Putamen (tissue), 1 donor: ENCODE results near the gene MARCHF10.

ENCODE experiments used
- DNase-seq: peaks from one replicate; pipeline ENCODE4 v3.0.0-alpha.2; 2016; ENCODE audit warnings: low spot score

The MARCHF10 gene

DNA sequence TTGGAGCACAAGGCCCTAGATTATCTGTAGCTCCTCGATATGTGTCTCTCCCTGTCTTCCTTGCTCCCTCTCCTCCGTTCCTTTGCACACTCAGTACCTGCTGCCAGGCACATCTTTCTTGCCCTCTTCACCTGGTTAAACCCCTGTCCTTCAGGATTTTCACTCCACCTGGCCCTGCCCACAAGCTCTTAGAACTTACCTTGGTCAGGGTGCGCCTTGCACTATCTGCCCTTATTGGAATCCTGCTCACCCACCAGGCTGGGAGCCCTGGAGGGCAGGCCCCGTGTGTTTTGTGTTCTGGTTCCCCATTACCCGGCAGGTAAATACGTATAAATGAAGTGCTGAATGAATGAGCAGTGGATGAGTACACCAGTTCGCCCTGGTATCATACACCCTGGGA, 54.6 kb downstream of the MARCHF10 start:
- DNase-seq, result no peak

DNA sequence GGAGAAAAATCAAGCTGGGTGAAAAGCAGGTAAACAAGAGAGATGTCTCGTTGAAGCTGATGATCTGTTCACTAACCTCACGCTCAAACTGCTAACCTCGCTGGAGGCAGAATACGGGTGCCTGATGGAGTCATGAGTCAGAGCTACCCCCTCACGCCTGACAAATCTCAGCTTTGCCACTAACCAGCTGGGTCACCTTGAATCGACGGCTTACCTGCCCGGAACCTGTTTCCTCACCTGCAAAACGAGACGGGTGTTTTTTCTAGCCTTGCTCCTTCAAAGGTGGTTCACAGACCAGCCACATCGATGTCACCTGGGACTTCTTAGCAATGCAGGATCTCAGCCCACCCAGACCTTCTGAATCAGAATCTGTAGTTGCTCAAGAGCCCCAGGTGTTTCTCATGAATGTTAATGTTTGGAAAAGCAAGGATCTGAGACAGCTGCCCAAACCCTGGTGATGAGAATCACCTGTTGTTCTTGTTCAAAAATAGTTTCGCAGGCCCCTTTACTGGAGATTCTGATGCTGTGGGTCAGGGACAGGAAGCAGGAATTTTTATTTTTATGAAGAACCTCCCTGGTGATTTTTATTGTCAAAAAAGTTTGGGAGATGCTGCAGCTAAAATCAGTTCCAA, 56.9 kb downstream of the MARCHF10 start:
- DNase-seq, result peak; percentile 30

GRCh38 chr17:62750631-62751051, 57.5 kb downstream of the MARCHF10 start:
- no peak for DNase-seq

DNA sequence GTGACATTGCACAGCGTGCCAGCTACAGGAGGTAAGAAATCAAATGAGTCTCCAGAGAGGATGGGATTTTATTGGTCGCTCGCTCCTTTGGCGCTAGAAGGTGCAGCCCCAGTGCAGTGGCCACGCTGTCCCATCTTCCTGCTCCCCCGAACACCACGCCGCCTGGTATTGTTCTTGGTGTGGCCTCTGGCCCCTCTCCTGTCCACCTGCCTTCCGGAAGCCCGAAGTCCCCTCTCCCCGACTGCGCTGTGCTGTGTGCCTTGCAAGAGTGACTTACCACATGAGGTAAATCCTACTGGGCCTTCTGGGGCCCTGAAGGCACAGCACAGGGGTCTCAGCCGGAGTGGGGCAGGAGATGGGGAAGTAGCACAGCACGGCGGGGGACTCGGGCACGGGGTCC, 58.2 kb downstream of the MARCHF10 start:
- no peak for DNase-seq

GRCh38 chr17:62746941-62747340, 61.2 kb downstream of the MARCHF10 start:
- DNase-seq, result no peak

DNA sequence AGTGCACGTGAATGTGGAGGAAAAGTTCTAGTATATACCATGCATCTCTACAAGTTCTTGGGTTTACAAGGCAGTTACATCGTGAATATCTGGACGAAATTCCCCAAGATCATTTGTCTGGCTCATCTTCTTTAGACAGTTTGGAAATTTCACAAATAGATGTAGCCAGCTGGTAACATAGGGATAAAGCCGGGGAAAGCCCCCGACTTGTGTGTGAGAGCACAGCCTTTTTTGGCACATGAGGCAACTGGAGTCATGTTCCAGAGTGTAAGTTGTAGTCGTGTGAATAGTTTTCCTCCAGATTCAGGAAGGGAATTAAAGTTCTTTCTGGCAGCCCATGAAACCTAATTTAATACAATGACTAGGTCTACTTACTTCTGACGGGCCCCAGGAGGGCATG, 62.3 kb downstream of the MARCHF10 start:
- DNase-seq, result no peak

- DNase-seq, result no peak
Measured at GRCh38 chr17:62744259-62744658, 63.9 kb downstream of the MARCHF10 start.

GRCh38 chr17:62741290-62741689, 66.8 kb downstream of the MARCHF10 start:
- DNase-seq, result no peak

- peak; percentile 27 for DNase-seq
Measured at GRCh38 chr17:62739645-62740388, 68.3 kb downstream of the MARCHF10 start.

DNA sequence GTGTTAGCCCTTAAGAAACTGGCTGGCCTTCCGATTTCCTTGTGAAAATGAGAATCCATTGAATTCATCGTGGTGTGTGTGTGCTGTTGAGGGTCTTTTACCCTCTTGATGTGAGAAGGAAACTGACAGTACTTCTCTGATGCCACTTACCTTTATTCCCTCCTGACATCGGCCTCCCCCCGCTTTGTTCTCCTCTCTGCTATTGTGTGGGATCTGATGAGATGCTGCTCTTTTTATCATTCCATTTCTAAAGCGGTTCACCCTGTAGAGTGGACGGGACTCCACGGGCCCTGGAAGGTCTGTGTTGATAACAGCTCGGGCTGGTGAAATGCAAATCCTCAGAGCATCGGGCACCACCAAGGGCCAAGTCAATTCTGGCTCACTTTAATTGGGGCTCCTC, 69.8 kb downstream of the MARCHF10 start:
- DNase-seq, result no peak

- DNase-seq, result no peak
Measured at GRCh38 chr17:62737513-62737912, 70.6 kb downstream of the MARCHF10 start.

GRCh38 chr17:62735044-62735651, 73.0 kb downstream of the MARCHF10 start:
- no peak for DNase-seq

DNA sequence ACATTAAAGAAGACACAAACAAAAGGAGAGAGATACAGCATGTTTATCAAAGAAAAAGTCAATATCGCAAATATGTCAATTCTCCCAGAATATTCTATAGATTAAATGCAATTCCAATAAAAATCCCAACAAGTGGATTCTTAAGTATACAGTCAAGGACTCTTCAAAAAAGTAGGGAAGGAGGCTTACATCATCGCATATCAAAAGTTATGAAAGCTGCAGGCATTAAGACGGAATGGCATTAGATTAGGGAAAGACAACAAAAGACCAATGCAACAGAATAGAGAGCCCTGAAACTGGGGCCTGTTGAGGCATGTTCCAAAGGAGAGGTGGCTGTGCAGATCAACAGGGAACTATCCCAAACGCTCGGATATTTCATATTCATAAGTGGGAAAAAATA, 76.0 kb downstream of the MARCHF10 start:
- DNase-seq, result no peak

DNA sequence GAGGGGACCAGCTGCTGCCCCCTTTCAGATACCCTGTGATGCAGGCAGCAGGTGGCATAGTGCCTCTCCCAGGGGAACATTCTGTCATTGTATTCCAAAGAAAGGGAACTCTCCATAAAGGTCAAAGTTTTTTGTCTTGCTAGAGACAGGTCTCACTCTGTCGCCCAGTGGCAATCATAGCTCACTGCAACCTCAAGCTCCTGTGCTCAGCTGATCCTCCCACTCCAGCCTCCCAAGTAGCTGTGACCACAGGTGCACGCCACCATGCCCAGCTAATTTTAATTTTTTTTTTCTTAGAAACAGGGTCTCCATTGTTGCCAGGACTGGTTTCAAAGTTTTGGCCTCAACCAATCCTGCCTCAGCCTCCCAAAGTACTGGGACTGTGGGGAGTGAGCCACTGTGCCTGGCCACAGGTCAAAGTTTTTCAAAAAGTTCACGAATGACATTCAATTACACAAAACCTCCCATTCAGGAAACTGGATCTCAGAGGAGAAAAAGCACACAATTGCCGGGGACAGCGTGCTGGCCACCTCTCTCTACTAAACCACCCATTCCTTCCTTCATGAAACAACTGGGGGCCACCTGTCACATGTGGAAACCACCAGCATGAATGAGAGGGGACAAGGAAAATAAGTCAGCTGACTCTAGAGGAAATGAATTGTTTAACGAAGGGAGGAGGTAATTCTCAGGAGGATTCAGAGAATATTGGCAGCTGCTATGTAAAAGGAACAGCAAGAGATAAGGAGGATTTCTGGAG, 80.0 kb downstream of the MARCHF10 start:
- no peak for DNase-seq

GRCh38 chr17:62725791-62726249, 82.3 kb downstream of the MARCHF10 start:
- DNase-seq, result no peak

GRCh38 chr17:62724398-62725146, 83.5 kb downstream of the MARCHF10 start:
- DNase-seq, result peak; percentile 66

- DNase-seq, result no peak
Measured at GRCh38 chr17:62723842-62724241, 84.3 kb downstream of the MARCHF10 start.

- no peak for DNase-seq
Measured at GRCh38 chr17:62722625-62723024, 85.5 kb downstream of the MARCHF10 start.

- DNase-seq, result no peak
Measured at GRCh38 chr17:62720126-62720850, 87.8 kb downstream of the MARCHF10 start.

DNA sequence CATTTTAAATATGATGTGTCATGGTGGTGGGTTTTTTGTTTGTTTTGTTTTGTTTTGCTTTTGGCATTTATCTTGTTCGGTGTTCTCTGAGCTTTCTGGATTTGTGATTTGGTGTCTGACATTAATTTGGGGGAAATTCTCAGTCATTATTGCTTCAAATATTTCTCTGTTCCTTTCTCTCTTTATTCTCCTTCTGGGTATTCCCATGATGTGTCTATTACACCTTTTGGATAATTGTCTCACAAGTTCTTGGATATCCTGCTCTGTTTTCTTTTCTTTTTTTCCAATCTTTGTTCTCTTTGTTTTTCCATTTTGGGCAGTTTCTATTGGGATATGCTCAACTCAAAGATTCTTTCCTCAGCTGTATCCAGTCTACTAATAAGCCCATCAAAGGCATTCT, 88.5 kb downstream of the MARCHF10 start:
- DNase-seq, result no peak

GRCh38 chr17:62718429-62718828, 89.7 kb downstream of the MARCHF10 start:
- DNase-seq, result no peak
